Mucosa of rectum (tissue), 2 donors: ENCODE measurements around the gene DSCAM.

ENCODE experiments used
- H3K27ac ChIP-seq, 2 donors: one replicate each; pipeline ENCODE4 v1.7.0; 2013; ENCODE audit warnings: inconsistent platforms in 2 of 2, low read depth in 2 of 2, low read length in 2 of 2
- H3K27me3 ChIP-seq, 2 donors: one replicate each; pipeline ENCODE4 v1.7.0; 2013; ENCODE audit warnings: low read length in 2 of 2; ENCODE audit not compliant: control insufficient read depth in 2 of 2, insufficient read depth in 2 of 2
- H3K36me3 ChIP-seq, 2 donors: one replicate each; pipeline ENCODE4 v1.7.0; 2013; ENCODE audit warnings: low read length in 2 of 2; ENCODE audit not compliant: control insufficient read depth in 2 of 2, insufficient read depth in 2 of 2
- H3K4me1 ChIP-seq, 2 donors: one replicate each; pipeline ENCODE4 v1.7.0; 2013; ENCODE audit warnings: low read length in 2 of 2, mild to moderate bottlenecking in 1 of 2; ENCODE audit not compliant: control insufficient read depth in 2 of 2, insufficient read depth in 2 of 2
- H3K4me3 ChIP-seq, 2 donors: one replicate each; pipeline ENCODE4 v1.7.0; 2013; ENCODE audit warnings: low read length in 2 of 2
- H3K9ac ChIP-seq, 2 donors: one replicate each; pipeline ENCODE4 v1.7.0; 2013; ENCODE audit warnings: low read length in 2 of 2, low read depth in 1 of 2, mild to moderate bottlenecking in 1 of 2
- H3K9me3 ChIP-seq, 2 donors: one replicate each; pipeline ENCODE4 v1.7.0; 2013; ENCODE audit warnings: low read length in 2 of 2; ENCODE audit not compliant: control insufficient read depth in 2 of 2
- donor health status: healthy.
- donor health status: Normal muscosa, but diverticular disease.

DSCAM gene

DNA sequence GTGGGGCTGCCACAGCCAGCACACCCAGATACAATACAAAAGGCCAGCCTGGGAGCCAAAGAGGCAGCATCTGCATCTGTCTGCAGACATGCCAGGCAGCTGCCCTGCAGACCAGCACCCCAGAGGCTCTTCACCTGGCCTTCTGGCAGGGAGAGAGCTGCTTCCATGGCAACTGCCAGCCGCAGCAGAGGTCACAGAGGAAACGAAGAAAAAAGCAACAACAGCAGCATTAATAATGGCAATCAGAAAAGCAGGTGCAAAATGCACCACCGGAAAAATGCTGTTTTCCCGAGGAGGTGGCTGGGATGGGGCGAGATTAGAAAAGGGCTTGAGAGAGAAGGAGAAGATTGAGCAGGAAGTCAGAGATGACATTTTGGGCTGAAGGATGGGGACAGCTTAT is 670.2 kb downstream of the DSCAM start:
- Histone ChIP-seq H3K9ac (no peak overlapping the region), H3K4me3 (no peak overlapping the region), H3K27me3 (no peaks in the 10 kb centered on the region), H3K9me3 (no peaks in the 10 kb centered on the region), H3K27ac (no peak overlapping the region), H3K4me1 (no peaks in the 10 kb centered on the region), H3K36me3 (no peaks in the 10 kb centered on the region)

DNA sequence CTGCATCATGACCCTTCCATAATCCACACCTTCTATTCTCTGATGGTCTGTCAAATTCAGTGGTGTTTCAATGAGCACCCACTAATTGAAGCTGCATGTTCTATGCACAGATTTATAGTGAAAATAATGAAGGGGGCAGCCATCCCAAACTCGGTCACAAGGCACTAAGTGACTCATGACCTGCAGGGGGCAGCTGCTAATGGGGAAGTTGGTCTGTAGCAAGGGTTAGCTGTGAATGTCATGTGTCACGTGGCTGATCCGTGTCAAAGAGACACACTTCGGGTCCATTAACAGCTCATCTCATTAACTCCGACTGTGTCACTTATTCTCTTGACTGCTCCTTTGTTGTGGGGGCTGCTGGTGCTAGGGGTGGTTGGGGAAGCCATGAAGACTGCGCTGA is 673.1 kb downstream of the DSCAM start:
- Histone ChIP-seq H3K27ac (no peak overlapping the region), H3K9ac (no peak overlapping the region), H3K9me3 (no peaks in the 10 kb centered on the region), H3K4me3 (no peak overlapping the region), H3K36me3 (no peaks in the 10 kb centered on the region), H3K4me1 (no peaks in the 10 kb centered on the region), H3K27me3 (no peaks in the 10 kb centered on the region)

DNA sequence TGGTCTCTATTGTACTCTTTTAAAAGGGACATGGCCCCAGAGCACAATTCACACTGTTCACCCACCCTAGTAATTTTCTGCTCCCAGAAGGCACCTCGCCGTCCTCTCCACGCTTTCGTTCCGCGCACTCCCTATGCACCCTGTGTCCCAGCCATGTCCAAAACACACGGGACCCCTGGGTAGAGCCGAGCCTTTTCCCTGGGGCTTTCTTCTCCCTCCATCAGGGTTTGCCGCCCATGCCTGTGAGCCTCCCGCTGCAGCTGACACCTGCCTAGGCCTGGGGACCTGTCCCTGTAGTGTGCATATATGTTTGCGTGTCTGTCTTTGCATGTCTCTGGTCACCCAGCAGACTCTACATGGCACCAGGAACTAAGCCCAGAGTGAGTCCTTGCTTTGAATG is 677.0 kb downstream of the DSCAM start:
- Histone ChIP-seq H3K9me3 (no peaks in the 10 kb centered on the region), H3K4me1 (no peaks in the 10 kb centered on the region), H3K27ac (no peak overlapping the region), H3K4me3 (no peak overlapping the region), H3K36me3 (no peaks in the 10 kb centered on the region), H3K9ac (no peak overlapping the region), H3K27me3 (no peaks in the 10 kb centered on the region)

DNA sequence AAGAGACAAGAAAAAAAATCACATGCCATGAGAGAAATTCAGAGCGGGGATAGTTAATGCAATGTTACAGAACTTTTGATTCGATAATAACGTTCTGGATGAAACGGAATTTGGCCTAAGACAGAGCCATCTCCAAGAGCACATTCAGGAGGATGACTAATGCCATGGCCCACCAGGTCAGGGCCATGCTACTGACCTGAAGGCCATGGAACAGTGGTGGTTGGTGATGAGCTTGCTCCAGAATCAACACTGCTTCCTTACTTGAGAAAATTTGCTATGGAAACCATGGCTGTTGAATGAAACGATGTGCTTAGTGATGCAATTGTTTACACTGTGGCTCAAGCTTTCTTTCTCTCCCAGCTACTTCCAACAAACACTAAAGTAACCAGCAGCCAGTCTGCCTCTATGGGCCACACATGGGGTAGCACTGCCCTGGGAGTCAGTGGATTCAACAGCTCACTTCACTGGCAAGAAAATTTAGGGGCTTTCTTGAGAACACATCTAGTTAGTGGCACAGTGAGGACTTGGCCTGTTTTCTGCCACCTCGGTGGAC is 680.6 kb downstream of the DSCAM start:
- Histone ChIP-seq H3K4me3 (no peak overlapping the region), H3K4me1 (no peaks in the 10 kb centered on the region), H3K27me3 (no peaks in the 10 kb centered on the region), H3K36me3 (no peaks in the 10 kb centered on the region), H3K27ac (no peak overlapping the region), H3K9me3 (no peaks in the 10 kb centered on the region), H3K9ac (no peak overlapping the region)

DNA sequence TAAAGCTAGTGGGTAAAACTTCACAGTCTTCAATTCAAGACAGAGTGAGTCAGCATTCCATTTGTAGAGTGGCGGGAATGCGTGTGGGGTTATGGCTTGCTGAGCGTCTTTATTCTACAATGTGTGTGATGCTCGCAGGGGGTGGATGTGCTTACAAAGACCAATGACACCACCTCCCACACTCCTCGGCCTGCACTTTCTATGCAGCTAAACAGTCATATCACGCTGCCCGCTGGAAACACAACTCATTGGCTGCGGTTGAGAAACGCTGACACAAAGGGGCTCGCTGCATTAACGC is 681.2 kb downstream of the DSCAM start:
- no peak overlapping the region for H3K27ac ChIP-seq
- no peaks in the 10 kb centered on the region for H3K27me3 ChIP-seq
- H3K4me3 ChIP-seq: no peak overlapping the region
- H3K36me3 ChIP-seq: no peaks in the 10 kb centered on the region
- H3K9ac ChIP-seq: no peak overlapping the region
- no peaks in the 10 kb centered on the region for H3K4me1 ChIP-seq
- no peaks in the 10 kb centered on the region for H3K9me3 ChIP-seq

DNA sequence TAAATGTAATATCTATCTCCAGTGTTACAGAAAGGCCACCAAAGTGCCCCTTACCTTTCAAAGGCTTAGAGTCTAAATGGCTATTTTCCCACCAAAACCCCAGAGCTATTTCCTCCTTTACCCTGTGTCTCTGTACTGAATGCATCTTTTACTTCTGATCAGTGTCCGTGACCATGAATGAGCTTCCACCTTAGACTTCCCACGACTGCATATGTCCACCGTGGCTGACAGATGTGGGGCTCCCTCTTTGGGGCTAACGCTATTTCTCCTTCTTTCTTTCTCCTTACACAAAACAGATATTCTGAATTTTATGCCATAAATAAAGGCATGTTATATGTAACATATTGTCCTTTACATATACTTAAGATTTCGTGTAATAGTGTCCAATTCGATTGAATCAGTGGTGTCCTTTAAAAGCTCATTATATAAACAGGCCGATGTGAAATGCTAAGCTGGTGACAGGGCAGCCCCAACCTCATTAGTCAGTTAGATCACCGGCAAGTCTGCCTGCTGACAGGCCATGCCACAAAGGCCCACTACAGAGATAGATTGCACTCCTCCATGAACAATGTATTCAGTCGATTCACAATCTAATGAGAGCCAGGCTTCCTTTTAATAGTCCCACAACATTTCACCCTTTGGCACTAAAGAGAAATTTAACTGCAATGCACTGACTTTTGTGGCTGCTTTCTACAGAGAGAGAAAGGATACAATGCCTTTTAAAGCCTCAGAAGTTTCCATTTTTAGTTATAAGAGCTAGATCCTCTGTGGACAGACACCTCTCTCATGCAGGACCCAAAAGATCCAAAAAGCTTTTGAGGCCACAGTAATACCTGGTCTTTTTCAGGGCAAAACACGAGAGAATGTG is 681.8 kb downstream of the DSCAM start:
- no peaks in the 10 kb centered on the region for H3K9me3 ChIP-seq
- no peaks in the 10 kb centered on the region for H3K4me1 ChIP-seq
- H3K4me3 ChIP-seq: no peak overlapping the region
- H3K36me3 ChIP-seq: no peaks in the 10 kb centered on the region
- no peak overlapping the region for H3K9ac ChIP-seq
- no peaks in the 10 kb centered on the region for H3K27me3 ChIP-seq
- H3K27ac ChIP-seq: no peak overlapping the region

DNA sequence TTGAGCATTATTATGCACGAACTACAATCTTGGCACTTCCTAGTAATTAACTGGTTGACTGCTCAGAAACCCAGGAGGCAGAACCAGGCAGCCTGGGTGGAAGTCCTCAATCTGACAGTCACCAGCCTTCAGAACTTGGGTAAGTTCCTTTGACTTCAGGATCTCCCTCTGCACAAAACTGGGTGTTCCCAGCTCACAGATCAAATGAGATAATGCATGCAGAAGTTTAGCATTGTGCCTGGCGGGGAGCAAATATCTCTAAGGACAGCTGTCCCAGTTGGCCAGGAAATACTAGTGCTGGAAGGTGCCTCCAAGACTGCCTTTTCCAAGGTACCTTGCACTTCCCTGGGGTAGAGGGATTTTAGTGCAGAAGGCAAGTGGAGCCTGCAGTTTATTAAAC is 684.9 kb downstream of the DSCAM start:
- H3K36me3 ChIP-seq: no peaks in the 10 kb centered on the region
- H3K9me3 ChIP-seq: no peaks in the 10 kb centered on the region
- no peak overlapping the region for H3K27ac ChIP-seq
- no peaks in the 10 kb centered on the region for H3K4me1 ChIP-seq
- H3K9ac ChIP-seq: no peak overlapping the region
- no peak overlapping the region for H3K4me3 ChIP-seq
- no peaks in the 10 kb centered on the region for H3K27me3 ChIP-seq

DNA sequence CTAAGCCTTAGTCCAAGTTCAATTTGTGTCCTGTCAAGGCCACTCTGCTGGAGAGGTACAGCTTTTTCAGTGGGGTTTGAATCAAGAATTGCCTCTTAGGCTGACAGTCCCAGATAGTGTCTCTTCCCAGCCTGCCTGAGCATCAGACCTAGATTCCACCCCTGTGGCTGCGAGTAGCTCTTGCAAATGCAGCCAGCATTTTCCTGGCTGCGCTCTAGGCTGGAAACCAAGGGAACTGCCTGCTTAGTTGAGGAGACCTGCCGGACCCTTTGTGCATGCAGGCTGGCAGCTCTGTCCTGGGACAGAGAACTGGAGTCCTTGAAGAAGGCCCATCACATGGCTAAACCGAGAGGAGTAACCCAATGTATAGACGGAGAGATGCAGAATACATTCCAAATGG is 686.0 kb downstream of the DSCAM start:
- no peaks in the 10 kb centered on the region for H3K4me1 ChIP-seq
- H3K9ac ChIP-seq: no peak overlapping the region

DNA sequence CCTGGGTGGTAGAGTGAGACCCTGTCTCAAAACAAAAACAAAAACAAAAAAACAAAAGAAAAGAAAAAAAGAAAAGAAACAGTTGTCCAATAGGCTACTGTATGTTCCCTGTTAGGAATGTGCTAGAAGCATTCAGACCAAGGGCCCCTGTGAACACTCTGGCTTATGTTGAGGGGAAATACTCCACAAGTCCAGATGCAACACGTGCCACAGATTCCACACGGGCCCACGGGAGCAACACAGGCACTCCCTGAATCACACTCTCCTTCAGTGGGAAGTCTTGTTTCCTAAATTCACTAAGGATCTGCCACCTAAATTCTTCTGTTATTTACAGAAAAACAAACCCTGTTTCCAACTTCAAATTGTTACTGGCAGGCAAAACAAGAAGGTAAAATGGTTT is 688.6 kb downstream of the DSCAM start:
- H3K9me3 ChIP-seq: no peaks in the 10 kb centered on the region
- no peaks in the 10 kb centered on the region for H3K4me1 ChIP-seq
- no peaks in the 10 kb centered on the region for H3K36me3 ChIP-seq
- H3K27me3 ChIP-seq: no peaks in the 10 kb centered on the region
- H3K27ac ChIP-seq: no peak overlapping the region
- H3K9ac ChIP-seq: no peak overlapping the region
- no peak overlapping the region for H3K4me3 ChIP-seq

More for the DNA sequence above, 686.0 kb downstream of the DSCAM start:
- no peak overlapping the region for H3K27ac ChIP-seq
- H3K27me3 ChIP-seq: no peaks in the 10 kb centered on the region
- no peaks in the 10 kb centered on the region for H3K9me3 ChIP-seq
- no peak overlapping the region for H3K4me3 ChIP-seq
- no peaks in the 10 kb centered on the region for H3K36me3 ChIP-seq

DNA sequence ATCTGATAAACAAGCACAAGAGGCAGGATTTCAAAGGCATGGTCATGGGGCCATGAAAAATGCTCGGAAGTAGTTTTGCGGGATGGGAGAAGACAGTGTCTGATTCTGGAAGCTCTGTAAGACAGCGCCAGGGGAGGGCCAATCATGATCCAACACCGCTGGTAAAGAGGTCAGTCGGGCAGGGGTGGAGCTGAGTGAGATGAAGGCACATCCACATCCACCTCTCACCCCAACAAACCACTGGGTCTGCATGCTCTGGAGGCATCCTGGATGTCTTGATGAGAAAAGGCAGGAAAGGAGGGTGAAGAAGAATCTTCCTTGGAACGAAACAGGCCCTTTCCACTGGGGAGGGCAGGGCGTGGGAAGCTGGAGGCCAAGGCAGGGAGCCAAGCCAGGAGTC is 691.4 kb downstream of the DSCAM start:
- Histone ChIP-seq H3K9ac (no peak overlapping the region), H3K4me3 (no peak overlapping the region), H3K9me3 (no peaks in the 10 kb centered on the region), H3K27me3 (no peaks in the 10 kb centered on the region), H3K27ac (no peak overlapping the region), H3K36me3 (no peaks in the 10 kb centered on the region), H3K4me1 (no peaks in the 10 kb centered on the region)
